Cardiac septum (tissue), 1 donor: ENCODE results near the gene NCKAP5. TPM values are rescaled to one million over a fixed set of nuclear protein-coding genes. Genes with fewer than 3 reads are reported as not detected.

ENCODE experiments used
- DNase-seq: peaks from one replicate; pipeline ENCODE4 v3.0.0-alpha.2; 2020; ENCODE audit warnings: low spot score
- intact Hi-C: fragments of 100-400 bp; cut with DNase I; formaldehyde crosslinking; loops from one replicate; pipeline ENCODE4 v1.14.0; 2022
- total RNA-seq: library from RNA; stranded (reverse); fragmentation: NEBNext Ultra II Directional; extraction: Animal tissue kit (Norgen Biotek cat#: 25700); gene quantifications from one replicate; pipeline ENCODE4 v1.2.1, GENCODE V29; 2021
- donor health status: DM: no; HTN: no; CAD: no.

The NCKAP5 gene
- total RNA-seq, 1 donor from 2014 or later, result 10.6 TPM

DNA sequence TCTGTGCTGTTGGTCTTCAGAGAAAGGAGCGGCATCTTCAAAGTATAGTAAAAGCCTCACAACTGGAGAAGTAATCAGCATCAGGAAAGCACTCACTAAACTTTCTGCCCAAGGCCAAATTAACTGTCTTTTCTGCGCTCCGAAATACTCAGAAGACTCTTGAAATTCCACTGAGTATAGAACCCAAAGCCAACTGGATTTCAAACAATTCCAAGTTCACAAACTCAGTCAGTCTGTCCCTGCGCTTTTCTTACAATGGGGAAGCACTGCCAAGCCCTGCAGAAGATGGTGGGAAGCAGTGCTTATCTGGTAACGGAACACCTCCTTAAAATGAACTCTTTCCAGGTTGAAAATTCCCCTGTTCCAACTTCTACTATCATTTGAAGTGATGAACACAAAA lies 193.5 kb downstream of the NCKAP5 start:
- no peak for DNase-seq
- intact Hi-C loops, result no loop called here

DNA sequence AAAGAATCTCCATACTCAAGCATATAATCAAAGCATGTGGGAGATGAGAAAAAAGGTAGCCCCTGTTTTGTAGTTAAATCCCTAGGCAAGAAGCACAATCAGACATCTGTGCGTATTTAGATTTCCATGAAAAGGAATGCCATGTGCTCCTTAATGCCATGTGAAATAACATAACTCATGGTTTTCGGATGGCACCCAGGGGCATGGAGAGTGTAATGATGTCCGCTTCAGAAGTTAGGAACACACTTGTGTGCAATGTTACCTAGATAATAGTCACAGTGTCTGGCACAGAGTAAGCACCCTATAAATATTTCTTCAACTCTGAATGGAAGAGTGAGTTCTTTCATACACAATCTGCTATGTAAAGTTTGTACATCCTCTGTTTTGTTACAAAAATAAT lies 197.0 kb downstream of the NCKAP5 start:
- intact Hi-C loops, result no loop called here
- no peak for DNase-seq

DNA sequence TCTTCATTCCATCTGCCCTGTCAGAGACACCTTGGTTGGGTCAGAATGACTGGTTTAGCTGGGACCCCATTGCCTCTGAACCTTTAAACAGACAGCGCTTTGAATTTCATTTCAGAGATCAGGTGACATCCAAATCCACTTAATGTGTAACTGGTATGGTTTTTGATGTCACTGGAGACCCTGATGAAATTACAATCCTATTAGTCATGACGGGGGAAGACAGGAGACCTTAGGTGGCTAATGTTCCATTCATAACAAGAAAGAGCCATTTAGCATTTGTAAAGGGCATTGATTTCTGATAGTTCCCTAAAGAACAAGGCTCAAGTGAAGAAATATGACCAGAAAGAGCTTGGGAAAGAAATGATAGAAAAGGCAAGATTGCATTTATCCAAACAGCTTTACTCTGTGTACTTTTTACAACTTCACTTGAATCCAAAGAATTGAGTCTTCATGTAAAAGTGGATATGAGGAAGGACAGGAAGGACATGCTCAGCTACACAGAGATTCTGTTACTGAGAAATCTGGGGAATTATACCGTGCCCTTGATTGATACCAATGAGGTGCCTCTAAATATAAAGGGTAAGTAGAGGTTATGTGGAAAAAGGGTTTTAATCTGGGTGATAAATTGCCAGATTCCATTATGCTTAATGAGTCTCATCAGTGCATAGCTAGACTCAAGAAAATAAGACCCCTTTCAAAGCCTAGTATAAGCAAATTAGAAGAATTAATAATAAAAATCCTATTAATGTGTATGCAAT lies 198.2 kb downstream of the NCKAP5 start:
- intact Hi-C loops, result no loop called here
- DNase-seq, result no peak

DNA sequence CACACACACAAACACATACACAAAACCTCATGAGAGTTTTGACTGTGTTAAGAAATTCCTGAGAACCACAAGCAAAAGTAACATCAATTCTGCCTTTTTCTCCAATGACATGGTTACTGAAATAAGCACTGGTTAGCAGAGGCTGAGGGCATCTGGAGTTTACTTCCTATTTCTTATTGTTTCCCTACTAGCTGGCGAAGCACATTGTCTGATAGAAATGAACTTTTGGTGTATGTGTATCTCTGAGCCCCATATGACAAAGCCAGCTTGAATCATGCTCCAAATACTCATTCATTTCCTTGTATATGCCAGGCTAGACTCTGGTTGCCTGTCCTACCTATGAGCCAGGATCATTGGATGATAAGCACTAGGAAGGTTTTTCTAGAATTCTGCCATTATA lies 203.1 kb downstream of the NCKAP5 start:
- intact Hi-C loops, result no loop called here
- no peak for DNase-seq

DNA sequence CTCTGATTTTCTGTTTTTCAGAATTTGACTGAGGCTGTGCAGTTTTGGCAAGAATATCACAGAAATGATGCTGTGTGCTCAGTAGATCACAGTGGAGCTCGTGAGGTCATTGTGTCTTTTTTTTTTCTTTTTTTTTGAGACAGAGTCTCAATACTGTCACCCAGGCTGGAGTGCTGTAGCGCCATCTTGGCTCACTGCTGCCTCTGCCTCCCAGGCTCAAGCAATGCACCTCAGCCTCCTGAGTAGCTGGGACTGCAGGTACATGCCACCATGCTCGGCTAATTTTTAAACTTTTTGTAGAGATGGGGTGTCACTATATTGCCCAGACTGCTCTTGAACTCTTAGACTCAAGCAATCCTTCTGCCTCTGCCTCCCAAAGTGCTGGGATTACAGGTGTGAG lies 203.6 kb downstream of the NCKAP5 start:
- no peak for DNase-seq
- intact Hi-C loops, result no loop called here

DNA sequence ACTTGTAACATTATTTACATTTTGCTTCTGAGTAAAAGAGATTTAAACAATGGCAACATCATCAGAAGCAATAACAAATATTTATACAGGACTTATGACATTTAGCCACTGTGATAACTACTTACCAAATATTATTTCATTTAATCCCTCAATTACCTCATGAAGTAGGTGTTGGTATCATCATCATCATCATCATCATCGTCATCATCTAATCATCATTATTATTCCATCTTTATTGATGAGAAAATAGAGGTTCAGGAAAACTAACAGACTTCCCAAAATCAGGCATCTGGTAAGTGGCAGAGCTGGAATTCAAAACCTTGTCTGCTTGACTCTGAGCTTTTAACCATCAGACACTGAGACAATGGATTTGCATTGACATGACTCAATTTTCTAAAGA lies 204.4 kb downstream of the NCKAP5 start:
- intact Hi-C loops, result no loop called here
- DNase-seq, result no peak

DNA sequence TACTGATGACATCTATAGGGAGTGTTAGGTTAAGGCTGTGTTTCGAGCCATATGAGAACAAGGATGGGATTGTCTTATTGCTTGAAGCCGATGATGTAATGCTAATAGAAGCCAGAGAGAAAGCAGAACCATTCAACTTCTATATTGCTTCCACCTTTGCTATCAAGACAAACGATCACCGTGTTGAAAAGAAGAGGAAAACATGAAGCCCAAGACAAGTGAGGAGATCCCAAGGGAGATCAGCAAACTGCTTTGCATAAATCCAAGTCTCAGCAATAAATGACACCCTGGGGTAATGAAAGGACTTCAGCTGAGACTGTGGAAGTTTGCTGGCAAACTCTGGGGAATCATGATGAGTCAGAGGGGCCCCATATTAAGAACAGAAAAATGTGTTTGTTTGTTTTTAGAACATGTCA lies 206.2 kb downstream of the NCKAP5 start:
- DNase-seq, result no peak
- intact Hi-C loops, result no loop called here

DNA sequence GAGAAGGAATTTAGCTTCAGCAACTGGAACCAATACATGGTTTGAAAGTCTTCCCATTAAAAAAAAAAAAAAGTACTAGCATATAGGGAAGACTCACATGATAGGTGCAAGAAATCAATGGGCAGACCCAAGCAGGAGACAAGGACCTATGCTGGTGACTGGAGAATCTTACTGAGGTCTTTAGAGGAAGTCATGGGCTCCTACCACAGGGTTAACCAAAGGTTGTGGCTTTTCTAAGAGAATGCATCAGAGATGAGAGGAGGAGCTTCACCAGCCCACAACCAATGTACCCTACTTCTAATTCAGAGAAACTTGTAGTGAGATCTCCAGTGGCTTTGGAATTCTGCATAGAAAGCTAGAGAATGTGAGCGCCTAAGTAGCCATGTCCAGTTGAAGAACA lies 207.4 kb downstream of the NCKAP5 start:
- no peak for DNase-seq
- intact Hi-C loops, result no loop called here

DNA sequence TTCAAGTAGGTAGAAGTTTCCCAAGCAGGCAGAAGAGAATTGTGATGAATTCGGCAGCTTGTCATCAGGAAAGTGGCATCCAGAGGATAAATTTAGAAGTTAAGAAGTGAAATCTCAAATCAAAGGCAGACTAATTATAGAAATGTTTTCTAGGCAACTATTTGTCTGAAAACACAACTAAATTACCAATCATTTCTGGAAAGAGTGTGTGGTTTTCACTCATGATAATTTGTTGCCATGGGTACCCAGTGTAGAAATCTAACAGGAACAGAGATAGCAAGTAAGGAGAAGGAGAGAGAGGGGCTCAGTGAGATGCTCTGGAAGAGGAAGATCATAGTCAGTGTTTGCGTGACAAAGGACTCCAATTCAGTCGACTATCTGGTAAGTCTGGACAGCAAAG lies 208.1 kb downstream of the NCKAP5 start:
- DNase-seq, result no peak
- intact Hi-C loops, result no loop called here

DNA sequence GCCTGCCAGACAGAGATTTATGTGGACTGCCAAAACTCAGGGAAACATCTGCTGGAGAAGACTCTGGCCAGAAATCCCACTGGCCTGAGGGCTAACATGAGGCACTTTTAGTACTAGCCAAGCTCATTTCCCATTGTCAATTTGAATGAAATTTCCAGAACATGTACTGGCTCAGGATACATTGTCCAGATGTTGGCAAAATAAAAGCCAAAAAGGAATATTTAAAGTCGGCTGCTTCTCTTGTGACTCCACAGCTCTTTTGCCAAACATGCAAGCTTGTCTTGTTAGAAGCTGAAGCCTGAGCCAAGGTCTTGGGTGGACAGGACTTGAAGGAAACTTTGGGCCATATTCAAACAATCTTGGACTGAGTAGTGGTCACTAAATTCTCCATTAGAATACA lies 215.5 kb downstream of the NCKAP5 start:
- no peak for DNase-seq
- intact Hi-C loops, result no loop called here

DNA sequence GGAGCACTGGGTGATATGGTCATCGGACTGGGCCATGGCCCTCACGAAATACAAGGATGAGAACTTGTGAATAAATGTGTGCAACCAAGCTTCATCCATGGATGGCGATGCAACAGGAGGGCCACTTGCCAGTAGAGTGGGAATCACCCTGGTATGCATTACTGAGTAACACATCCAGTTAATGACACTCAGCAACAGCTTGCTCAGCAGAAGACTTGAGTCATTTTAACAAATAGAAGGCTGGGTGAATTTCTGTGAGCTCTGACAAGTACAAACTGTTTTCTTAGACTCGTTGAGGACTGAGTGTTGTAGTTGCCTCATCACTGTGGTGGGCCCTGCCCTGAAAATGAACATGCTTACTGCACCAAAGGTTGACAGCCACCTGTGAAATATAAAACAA lies 221.6 kb downstream of the NCKAP5 start:
- DNase-seq, result no peak
- intact Hi-C loops, result no loop called here

DNA sequence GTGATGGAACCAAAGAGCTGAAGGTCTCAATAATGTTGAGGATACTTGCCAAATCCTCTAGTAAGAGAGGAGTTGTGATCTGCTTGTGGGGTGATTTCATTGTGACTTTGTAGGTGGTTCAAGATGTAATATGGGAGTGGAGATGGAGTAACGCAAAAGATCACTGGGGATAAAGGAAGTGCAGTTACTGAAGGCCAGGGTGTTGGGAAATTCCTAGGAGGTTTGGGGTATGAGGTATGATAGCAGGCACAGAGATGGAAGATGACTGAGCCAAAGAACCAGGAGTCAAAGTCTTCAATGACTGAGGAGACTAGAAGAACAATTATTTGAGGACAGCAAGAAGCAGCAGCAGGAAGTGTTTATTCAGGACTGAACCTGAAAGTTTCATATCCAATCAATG lies 222.6 kb downstream of the NCKAP5 start:
- DNase-seq, result no peak
- intact Hi-C loops, result no loop called here

DNA sequence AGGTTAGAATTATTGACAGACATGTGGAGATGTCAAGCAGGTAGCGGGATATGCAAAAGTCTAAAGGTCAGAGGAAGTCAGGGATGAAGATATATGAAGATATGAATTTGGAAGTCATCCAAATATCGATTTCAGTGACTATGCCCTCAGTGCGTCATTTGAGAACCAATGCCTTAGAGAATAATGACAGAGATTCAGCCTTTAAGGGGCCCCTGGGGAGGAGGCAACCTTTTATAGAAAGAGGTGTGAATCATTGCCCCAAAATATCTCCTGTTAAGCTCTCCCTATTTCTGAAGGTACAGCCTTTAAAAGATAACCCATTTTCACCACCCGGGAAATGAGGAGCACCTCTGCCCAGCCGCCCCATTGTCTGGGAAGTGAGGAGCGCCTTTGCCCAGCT lies 223.4 kb downstream of the NCKAP5 start:
- intact Hi-C loops, result no loop called here
- no peak for DNase-seq

DNA sequence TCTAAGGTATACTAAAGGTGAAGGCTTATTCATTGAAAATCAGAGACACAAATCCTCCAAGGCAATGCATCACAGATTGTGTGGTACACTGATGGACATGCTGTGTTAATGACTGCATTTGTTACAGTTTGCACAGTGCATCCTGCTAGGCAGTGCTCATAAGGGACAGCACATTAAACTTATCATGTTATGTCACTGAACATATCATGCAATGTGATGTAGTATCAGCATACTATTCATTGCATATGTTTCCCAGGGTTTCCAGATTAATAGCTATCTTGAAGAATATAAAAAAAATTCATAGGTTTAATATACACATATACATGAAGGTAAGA lies 225.3 kb downstream of the NCKAP5 start:
- no peak for DNase-seq
- intact Hi-C loops, result no loop called here

DNA sequence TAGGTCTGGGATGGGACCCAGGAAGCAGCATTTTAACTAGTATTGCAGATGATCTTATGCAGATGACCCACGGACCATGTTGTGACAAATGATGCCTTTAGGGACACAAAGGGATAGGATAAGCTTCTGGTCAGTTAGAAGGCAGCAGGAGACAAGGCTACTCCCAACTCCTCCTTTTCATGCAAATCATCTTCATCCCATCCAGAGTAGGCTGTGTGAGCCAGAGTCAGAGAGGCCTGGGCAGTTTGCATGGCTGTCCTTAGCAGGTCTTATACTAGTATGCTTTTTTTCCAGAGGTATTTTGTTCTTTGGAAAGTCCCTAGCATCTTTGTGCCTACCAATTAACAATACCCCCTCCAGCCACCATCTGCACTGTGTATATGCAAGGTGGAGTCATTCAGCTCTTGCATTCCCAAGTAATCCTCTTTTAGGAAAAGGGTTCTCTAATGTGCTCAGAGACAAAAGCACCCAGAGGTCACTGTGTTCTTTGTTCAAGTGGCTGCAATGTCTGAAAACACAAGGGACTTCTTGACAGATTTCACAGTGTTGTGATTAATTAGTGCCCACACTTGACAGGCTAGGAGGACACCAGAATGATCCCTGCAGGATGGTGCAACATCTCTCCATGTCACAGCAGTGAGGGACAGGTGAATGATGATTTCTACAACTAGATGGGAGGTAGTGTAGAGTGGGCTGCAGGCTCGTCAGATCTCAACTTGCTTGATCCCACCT lies 225.8 kb downstream of the NCKAP5 start:
- intact Hi-C loops, result no loop called here
- DNase-seq, result no peak

DNA sequence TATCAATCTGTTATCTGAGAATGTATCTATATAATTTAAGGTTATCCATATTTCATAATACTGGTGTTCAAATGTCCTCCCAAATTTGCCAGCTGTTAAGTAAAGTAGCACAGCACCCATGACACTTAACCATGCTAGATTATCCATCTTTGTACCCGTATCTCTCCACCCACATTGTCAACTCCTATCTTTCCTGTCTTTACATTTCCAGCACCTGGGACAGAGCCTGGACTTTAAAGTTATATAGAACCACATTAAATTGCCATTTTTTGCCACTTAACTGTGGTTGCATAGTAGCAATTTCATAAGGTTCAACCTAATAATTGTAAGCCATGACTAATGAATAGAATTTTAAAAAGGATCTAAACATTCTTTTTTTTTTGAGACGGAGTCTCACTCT lies 226.7 kb downstream of the NCKAP5 start:
- intact Hi-C loops, result no loop called here

DNA sequence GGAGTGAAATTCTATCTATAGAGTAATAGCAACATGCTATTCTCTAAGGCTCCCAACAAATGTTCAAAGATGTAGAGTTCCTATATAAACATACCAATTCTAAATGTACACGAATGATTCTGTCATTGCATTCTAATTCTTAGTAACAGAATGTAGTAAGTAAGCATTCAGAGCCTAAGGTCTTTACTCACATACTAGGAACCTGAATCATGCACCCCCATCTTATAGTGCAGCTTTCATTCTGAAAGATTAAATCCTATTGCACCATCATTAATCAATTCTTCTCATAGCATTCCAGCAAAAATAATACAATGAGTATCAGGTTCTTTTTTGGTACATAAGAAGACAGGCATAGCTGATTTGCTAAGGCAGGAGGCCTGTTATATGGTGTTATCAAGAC lies 230.0 kb downstream of the NCKAP5 start:
- no peak for DNase-seq
- intact Hi-C loops, result no loop called here

More for the DNA sequence above, 226.7 kb downstream of the NCKAP5 start:
- no peak for DNase-seq

DNA sequence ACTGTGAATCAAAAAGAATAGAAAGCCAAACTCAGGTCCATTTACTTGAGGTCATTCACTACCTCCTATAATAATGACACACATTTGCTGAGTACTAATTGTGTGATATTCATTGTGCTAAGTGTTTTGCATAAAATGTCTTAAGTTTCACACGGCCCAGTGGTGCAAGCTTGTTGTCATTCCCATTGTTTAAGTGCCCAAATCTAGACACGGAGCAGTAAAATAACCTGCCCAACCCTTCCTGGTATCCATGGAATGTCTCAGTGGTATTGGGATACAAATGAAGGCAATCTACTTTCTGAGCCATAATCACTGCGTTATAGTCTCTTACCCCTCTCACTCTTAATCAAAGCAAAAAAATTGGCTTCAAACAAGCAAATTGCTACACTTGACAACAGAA lies 233.3 kb downstream of the NCKAP5 start:
- no peak for DNase-seq
- intact Hi-C loops, result no loop called here

DNA sequence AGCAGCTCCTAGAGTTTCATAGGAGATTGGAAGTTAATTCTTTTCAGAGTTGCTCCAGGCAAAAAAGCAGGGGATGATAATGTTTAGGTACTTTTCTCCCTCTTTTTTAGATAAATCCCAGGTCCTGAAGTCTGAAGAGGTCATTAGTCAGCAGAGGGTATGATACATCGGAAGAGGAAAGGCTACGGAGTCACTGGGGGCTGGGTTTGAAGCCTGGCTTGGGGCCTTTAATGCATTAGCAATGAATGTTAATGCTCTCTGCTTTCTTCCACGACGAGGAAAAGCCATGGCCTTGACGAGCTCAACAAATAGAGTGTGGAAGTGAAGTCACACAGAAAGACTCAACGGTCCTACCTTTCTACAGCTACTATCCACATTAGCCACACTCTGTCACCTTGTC lies 235.1 kb downstream of the NCKAP5 start:
- intact Hi-C loops, result no loop called here
- no peak for DNase-seq

DNA sequence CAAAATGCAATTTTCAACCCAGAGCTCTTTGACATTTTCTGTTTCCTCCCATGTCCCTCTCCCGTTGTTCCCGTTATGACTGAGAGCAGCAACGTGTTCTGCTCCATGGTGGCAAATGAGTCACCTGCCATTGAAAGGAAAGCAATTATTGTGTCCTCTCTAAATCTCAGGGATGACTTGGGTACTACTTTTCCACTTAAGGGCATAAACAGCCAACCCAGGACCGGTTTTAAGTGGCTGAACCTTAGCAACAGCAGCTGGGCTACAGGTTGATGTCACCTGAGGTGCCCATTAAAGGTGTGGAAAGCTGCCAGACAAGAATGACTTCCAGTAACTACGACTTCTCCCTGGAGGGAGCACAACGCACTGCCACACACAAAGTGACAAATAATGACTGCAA lies 236.8 kb downstream of the NCKAP5 start:
- intact Hi-C loops, result no loop called here

DNA sequence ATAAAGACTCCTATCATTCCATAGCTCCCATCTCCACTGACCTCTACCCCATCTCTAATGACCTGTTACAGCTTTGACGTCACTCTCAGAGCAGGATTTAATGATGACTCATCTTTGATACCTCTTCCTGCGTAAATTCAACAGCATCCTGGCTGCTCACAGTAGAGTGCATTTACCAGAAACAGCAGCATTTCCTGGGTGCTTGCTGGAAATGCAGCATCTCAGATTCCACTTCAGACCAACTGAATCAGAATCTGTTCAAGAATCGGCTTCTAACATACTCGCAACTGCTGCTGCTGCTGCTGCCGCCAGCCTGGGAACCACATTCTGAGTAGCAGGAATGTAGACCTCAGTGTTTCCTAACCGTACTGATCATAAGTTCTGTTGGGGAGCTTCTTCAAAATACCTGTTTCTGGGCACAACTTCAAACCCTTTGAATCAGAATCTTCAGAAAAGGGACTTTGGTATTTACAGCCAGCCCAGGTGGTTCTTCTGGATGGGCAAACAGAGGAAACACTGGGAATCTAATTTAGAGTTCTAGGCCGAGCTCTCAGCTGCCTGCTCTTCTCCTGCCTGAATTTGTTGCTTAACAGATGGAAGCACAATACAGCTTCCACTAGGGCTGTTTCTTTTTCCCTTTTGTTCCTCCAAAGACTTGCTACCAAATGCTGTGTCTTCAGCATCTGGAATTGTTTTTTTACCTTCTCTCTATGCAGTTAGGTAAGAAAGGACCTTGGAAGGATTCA lies 241.4 kb downstream of the NCKAP5 start:
- intact Hi-C loops, result no loop called here
- no peak for DNase-seq

More for the DNA sequence above, 236.8 kb downstream of the NCKAP5 start:
- no peak for DNase-seq
